ENCODE measurements around the gene EXOC3L4. TPM values are rescaled to one million over a fixed set of nuclear protein-coding genes. Genes with fewer than 3 reads are reported as not detected.

The EXOC3L4 gene
- total RNA-seq, 1 experiment from 2014 or later, result 6.3 TPM

- no peak overlapping the region for H3K27ac Mint-ChIP-seq (ENCODE audit: unreplicated experiment)
- Histone ChIP-seq H3K36me3 (ENCODE audit: control insufficient read depth, insufficient read depth, low read length) (no peaks in the 10 kb centered on the region), H3K4me1 (peaks cover 5% of the 10 kb centered on the region; the same call in 1 of the 2 replicates), H3K27me3 (replicated peaks; ENCODE audit: control insufficient read depth, insufficient read depth, low read length) (no peaks in the 10 kb centered on the region), H3K9me3 (no peaks in the 10 kb centered on the region), H3K4me3 (ENCODE audit: low read depth, low read length) (no peak overlapping the region)
- intact Hi-C loops (cut with micrococcal nuclease; ENCODE audit: unreplicated experiment), result loop anchor here (5.0 kb wide), 1 partner anchor 47 kb away; no protein-coding TSS in a partner anchor
- H3K36me3 Mint-ChIP-seq (ENCODE audit: insufficient read depth, unreplicated experiment), result no peaks in the 10 kb centered on the region
- no peaks in the 10 kb centered on the region for H3K27me3 Mint-ChIP-seq (ENCODE audit: insufficient read depth, unreplicated experiment)
- ChIA-PET CTCF (interaction anchor here (0.7 to 1.0 kb wide), 4 partner anchors 24 to 147 kb away, joined by 3 read pairs; no protein-coding TSS in a partner anchor), POLR2A (no interaction called here)
- H3K4me1 Mint-ChIP-seq (ENCODE audit: low read depth, unreplicated experiment), result peaks cover 17% of the 10 kb centered on the region
- no TSS peak for BruUV-seq (replicated peaks)
- DNase-seq, result no peak
- no peaks in the 10 kb centered on the region for H3K9me3 Mint-ChIP-seq (ENCODE audit: unreplicated experiment)
- no peak for TF ChIP-seq CTCF (IDR thresholded peaks at IDR 0.05; ENCODE audit: insufficient read depth in 1 of 2, low read depth in 1 of 2, low read length in 1 of 2, severe bottlenecking in 1 of 2, unreplicated experiment in 1 of 2)
- no peak overlapping the region for H3K4me3 Mint-ChIP-seq (ENCODE audit: unreplicated experiment)
These were observed 46.0 kb downstream of the EXOC3L4 start for GRCh38 chr14:103140316-103141109.

GRCh38 chr14:103141117-103141796 is 46.7 kb downstream of the EXOC3L4 start:
- intact Hi-C loops (cut with micrococcal nuclease; ENCODE audit: unreplicated experiment), result loop anchor here (5.0 kb wide), 1 partner anchor 46 kb away; no protein-coding TSS in a partner anchor
- H3K4me1 ChIP-seq, result peaks cover 5% of the 10 kb centered on the region; the same call in 1 of the 2 replicates
- H3K4me3 ChIP-seq (ENCODE audit: low read depth, low read length), result no peak overlapping the region
- H3K27me3 ChIP-seq (replicated peaks; ENCODE audit: control insufficient read depth, insufficient read depth, low read length), result no peaks in the 10 kb centered on the region
- peak; percentile 43 to 59 for DNase-seq
- Mint-ChIP-seq H3K4me1 (ENCODE audit: low read depth, unreplicated experiment) (peaks cover 17% of the 10 kb centered on the region), H3K4me3 (ENCODE audit: unreplicated experiment) (no peak overlapping the region), H3K36me3 (ENCODE audit: insufficient read depth, unreplicated experiment) (no peaks in the 10 kb centered on the region), H3K27me3 (ENCODE audit: insufficient read depth, unreplicated experiment) (no peaks in the 10 kb centered on the region), H3K9me3 (ENCODE audit: unreplicated experiment) (no peaks in the 10 kb centered on the region), H3K27ac (ENCODE audit: unreplicated experiment) (no peak overlapping the region)
- POLR2A ChIA-PET, result no interaction called here
- H3K36me3 ChIP-seq (ENCODE audit: control insufficient read depth, insufficient read depth, low read length), result no peaks in the 10 kb centered on the region
- peak; percentile 31 to 58 for TF ChIP-seq CTCF (IDR thresholded peaks at IDR 0.05; ENCODE audit: insufficient read depth in 1 of 2, low read depth in 1 of 2, low read length in 1 of 2, severe bottlenecking in 1 of 2, unreplicated experiment in 1 of 2)
- no peaks in the 10 kb centered on the region for H3K9me3 ChIP-seq
- CTCF ChIA-PET, result interaction anchor here (0.7 to 1.0 kb wide), 2 partner anchors 24 to 37 kb away, joined by 3 read pairs; no protein-coding TSS in a partner anchor
- no TSS peak for BruUV-seq (replicated peaks)

GRCh38 chr14:103142026-103142425 is 47.5 kb downstream of the EXOC3L4 start:
- POLR2A ChIA-PET, result no interaction called here
- H3K9me3 Mint-ChIP-seq (ENCODE audit: unreplicated experiment), result no peaks in the 10 kb centered on the region
- intact Hi-C loops (cut with micrococcal nuclease; ENCODE audit: unreplicated experiment), result loop anchor here (5.0 kb wide), 1 partner anchor 45 kb away; no protein-coding TSS in a partner anchor
- Histone ChIP-seq H3K27me3 (replicated peaks; ENCODE audit: control insufficient read depth, insufficient read depth, low read length) (no peaks in the 10 kb centered on the region), H3K9me3 (no peaks in the 10 kb centered on the region), H3K4me1 (peaks cover 1% of the 10 kb centered on the region; the same call in 1 of the 2 replicates), H3K4me3 (ENCODE audit: low read depth, low read length) (no peak overlapping the region), H3K36me3 (ENCODE audit: control insufficient read depth, insufficient read depth, low read length) (no peaks in the 10 kb centered on the region)
- H3K27me3 Mint-ChIP-seq (ENCODE audit: insufficient read depth, unreplicated experiment), result no peaks in the 10 kb centered on the region
- no peak overlapping the region for H3K27ac Mint-ChIP-seq (ENCODE audit: unreplicated experiment)
- no TSS peak for BruUV-seq (replicated peaks)
- no peaks in the 10 kb centered on the region for H3K36me3 Mint-ChIP-seq (ENCODE audit: insufficient read depth, unreplicated experiment)
- no peak for DNase-seq
- H3K4me1 Mint-ChIP-seq (ENCODE audit: low read depth, unreplicated experiment), result peaks cover 13% of the 10 kb centered on the region
- TF ChIP-seq CTCF (IDR thresholded peaks at IDR 0.05; ENCODE audit: insufficient read depth in 1 of 2, low read depth in 1 of 2, low read length in 1 of 2, severe bottlenecking in 1 of 2, unreplicated experiment in 1 of 2), result no peak
- no peak overlapping the region for H3K4me3 Mint-ChIP-seq (ENCODE audit: unreplicated experiment)
- CTCF ChIA-PET, result interaction anchor here (0.8 to 1.3 kb wide), 3 partner anchors 15 to 45 kb away, joined by 3 to 5 read pairs (median 4); no protein-coding TSS in a partner anchor
